Panc1 (cell line): ENCODE results near the gene FCHSD2. TPM values are rescaled to one million over a fixed set of nuclear protein-coding genes. Genes with fewer than 3 reads are reported as not detected.

Experiments
- ATAC-seq: fragments of 200-7000 bp; cut with Tn5 transposase; 2 replicates; pipeline ENCODE4 v1.9.1; 2020; ENCODE audit warnings: mild to moderate bottlenecking, moderate library complexity
- BruUV-seq: library from RNA; stranded (reverse); fragments of 400-500 nt; replicated peaks from 2 replicates; lab custom pipeline; 2021; lab: Mats Ljungman, UMichigan
- CTCF ChIA-PET: fragments of 300-600 bp; sonication (Branson Sonifier 250); formaldehyde crosslinking; loops from one replicate; lab custom pipeline; 2022; ENCODE audit warnings: antibody characterized with exemption; lab: Charles Lee
- POLR2A ChIA-PET: fragments of 300-600 bp; sonication (Branson Sonifier 250); formaldehyde crosslinking; loops from one replicate; lab custom pipeline; 2022; ENCODE audit warnings: antibody characterized with exemption; lab: Charles Lee
- DNase-seq: peaks from one replicate; pipeline ENCODE4 v3.0.0-alpha.2; 2010; ENCODE audit warnings: low read depth, low spot score
- H3K27ac ChIP-seq: 2 replicates; pipeline ENCODE4 v1.5.1; 2011; ENCODE audit warnings: mild to moderate bottlenecking, low read length, inconsistent platforms
- H3K27me3 ChIP-seq: fragments of 200-500 bp; sonication (Bioruptor generic); 2 replicates; pipeline ENCODE4 v1.6.0; 2014; ENCODE audit warnings: low read length, inconsistent platforms; ENCODE audit not compliant: control insufficient read depth, insufficient read depth
- H3K36me3 ChIP-seq: fragments of 200-500 bp; sonication (Bioruptor generic); 2 replicates; pipeline ENCODE4 v1.5.1; 2014; ENCODE audit warnings: inconsistent platforms, mild to moderate bottlenecking, low read length, moderate library complexity; ENCODE audit not compliant: control insufficient read depth, insufficient read depth
- H3K4me1 ChIP-seq: 2 replicates; pipeline ENCODE4 v1.5.1; 2011; ENCODE audit warnings: inconsistent platforms, mild to moderate bottlenecking, low read length, moderate library complexity; ENCODE audit not compliant: control insufficient read depth, insufficient read depth
- H3K4me3 ChIP-seq, 2 experiments: 2 replicates each; pipeline ENCODE4 v1.5.1; 2011 to 2012; ENCODE audit warnings: low read depth in 2 of 2, low read length in 2 of 2, mild to moderate bottlenecking in 2 of 2, inconsistent platforms in 1 of 2, moderate library complexity in 1 of 2
- H3K9me3 ChIP-seq: fragments of 200-500 bp; sonication (Bioruptor generic); 2 replicates; pipeline ENCODE4 v1.5.1; 2014; ENCODE audit warnings: low read depth, mild to moderate bottlenecking, inconsistent platforms, low read length, moderate library complexity; ENCODE audit not compliant: control insufficient read depth, insufficient read depth
- POLR2AphosphoS5 ChIP-seq: IDR thresholded peaks from 2 replicates; pipeline ENCODE4 v1.6.1; 2012; ENCODE audit warnings: mild to moderate bottlenecking, low read depth, low read length, moderate library complexity
- SIN3A ChIP-seq: IDR thresholded peaks from 2 replicates; pipeline ENCODE4 v1.6.1; 2012; ENCODE audit warnings: low read depth, mild to moderate bottlenecking, low read length, moderate library complexity, borderline replicate concordance; ENCODE audit not compliant: insufficient read depth
- TCF7L2 ChIP-seq: IDR thresholded peaks from 2 replicates; pipeline ENCODE4 v1.6.1; 2011; ENCODE audit warnings: mild to moderate bottlenecking, low read depth, low read length, inconsistent platforms
- in situ Hi-C: cut with HindIII; loops from 2 replicates; pipeline ENCODE4 v1.10.0; 2016; ENCODE audit warnings: low sequenced_read_pairs, low pct_unique_long_range_greater_than_20kb
- intact Hi-C: fragments of 100-400 bp; cut with micrococcal nuclease; formaldehyde crosslinking; loops from one replicate; pipeline ENCODE4 v1.10.0; 2022; ENCODE audit not compliant: unreplicated experiment
- total RNA-seq: library from RNA; stranded (reverse); gene quantifications from one replicate; pipeline ENCODE4 v1.2.1, GENCODE V29; 2021; ENCODE audit not compliant: unreplicated experiment
- TF ChIP-seq, protein P1 (sequence below): fragments of 450-650 bp; IDR thresholded peaks from 2 replicates; pipeline ENCODE4 v1.5.1; 2017; ENCODE audit warnings: mild to moderate bottlenecking
- TF ChIP-seq, protein P2 (sequence below), 2 experiments: IDR thresholded peaks; 2 replicates each; pipeline ENCODE4 v1.6.1; 2011 to 2012; ENCODE audit warnings: low read depth in 2 of 2, control low read depth in 1 of 2, low read length in 1 of 2, mild to moderate bottlenecking in 1 of 2, moderate library complexity in 1 of 2; ENCODE audit not compliant: insufficient read depth in 1 of 2

FCHSD2 gene
- total RNA-seq, 1 experiment from 2014 or later: 31.8 TPM

GRCh38 chr11:72842653-72843330 is 299.3 kb downstream of the FCHSD2 start:
- H3K27ac ChIP-seq: no peak overlapping the region
- BruUV-seq: no TSS peak
- ChIA-PET POLR2A (no interaction called here), CTCF (no interaction called here)
- no peak for DNase-seq
- H3K9me3 ChIP-seq: no peaks in the 10 kb centered on the region
- H3K4me3 ChIP-seq: no peak overlapping the region
- no peaks in the 10 kb centered on the region for H3K4me1 ChIP-seq
- H3K27me3 ChIP-seq: no peaks in the 10 kb centered on the region
- intact Hi-C loops: no loop called here
- no peak for ATAC-seq
- no peaks in the 10 kb centered on the region for H3K36me3 ChIP-seq
- in situ Hi-C loops: no loop called here
- TF ChIP-seq, protein P1, sequence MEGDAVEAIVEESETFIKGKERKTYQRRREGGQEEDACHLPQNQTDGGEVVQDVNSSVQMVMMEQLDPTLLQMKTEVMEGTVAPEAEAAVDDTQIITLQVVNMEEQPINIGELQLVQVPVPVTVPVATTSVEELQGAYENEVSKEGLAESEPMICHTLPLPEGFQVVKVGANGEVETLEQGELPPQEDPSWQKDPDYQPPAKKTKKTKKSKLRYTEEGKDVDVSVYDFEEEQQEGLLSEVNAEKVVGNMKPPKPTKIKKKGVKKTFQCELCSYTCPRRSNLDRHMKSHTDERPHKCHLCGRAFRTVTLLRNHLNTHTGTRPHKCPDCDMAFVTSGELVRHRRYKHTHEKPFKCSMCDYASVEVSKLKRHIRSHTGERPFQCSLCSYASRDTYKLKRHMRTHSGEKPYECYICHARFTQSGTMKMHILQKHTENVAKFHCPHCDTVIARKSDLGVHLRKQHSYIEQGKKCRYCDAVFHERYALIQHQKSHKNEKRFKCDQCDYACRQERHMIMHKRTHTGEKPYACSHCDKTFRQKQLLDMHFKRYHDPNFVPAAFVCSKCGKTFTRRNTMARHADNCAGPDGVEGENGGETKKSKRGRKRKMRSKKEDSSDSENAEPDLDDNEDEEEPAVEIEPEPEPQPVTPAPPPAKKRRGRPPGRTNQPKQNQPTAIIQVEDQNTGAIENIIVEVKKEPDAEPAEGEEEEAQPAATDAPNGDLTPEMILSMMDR: no peak

GRCh38 chr11:72842126-72842525 is 300.0 kb downstream of the FCHSD2 start:
- no peak for TF ChIP-seq SIN3A
- TF ChIP-seq, protein P1: no peak
- TF ChIP-seq TCF7L2: no peak
- TF ChIP-seq, protein P2, sequence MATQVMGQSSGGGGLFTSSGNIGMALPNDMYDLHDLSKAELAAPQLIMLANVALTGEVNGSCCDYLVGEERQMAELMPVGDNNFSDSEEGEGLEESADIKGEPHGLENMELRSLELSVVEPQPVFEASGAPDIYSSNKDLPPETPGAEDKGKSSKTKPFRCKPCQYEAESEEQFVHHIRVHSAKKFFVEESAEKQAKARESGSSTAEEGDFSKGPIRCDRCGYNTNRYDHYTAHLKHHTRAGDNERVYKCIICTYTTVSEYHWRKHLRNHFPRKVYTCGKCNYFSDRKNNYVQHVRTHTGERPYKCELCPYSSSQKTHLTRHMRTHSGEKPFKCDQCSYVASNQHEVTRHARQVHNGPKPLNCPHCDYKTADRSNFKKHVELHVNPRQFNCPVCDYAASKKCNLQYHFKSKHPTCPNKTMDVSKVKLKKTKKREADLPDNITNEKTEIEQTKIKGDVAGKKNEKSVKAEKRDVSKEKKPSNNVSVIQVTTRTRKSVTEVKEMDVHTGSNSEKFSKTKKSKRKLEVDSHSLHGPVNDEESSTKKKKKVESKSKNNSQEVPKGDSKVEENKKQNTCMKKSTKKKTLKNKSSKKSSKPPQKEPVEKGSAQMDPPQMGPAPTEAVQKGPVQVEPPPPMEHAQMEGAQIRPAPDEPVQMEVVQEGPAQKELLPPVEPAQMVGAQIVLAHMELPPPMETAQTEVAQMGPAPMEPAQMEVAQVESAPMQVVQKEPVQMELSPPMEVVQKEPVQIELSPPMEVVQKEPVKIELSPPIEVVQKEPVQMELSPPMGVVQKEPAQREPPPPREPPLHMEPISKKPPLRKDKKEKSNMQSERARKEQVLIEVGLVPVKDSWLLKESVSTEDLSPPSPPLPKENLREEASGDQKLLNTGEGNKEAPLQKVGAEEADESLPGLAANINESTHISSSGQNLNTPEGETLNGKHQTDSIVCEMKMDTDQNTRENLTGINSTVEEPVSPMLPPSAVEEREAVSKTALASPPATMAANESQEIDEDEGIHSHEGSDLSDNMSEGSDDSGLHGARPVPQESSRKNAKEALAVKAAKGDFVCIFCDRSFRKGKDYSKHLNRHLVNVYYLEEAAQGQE (IDR thresholded peaks at IDR 0.05; ENCODE audit: insufficient read depth in 1 of 2, low read depth in 2 of 2, low read length in 1 of 2): no peak
- no peak for TF ChIP-seq POLR2AphosphoS5
- intact Hi-C loops (no loop called here), in situ Hi-C loops (no loop called here)
- ATAC-seq (no peak), DNase-seq (no peak)
- ChIA-PET CTCF (no interaction called here), POLR2A (no interaction called here)
- no peaks in the 10 kb centered on the region for H3K4me1 ChIP-seq
- H3K4me3 ChIP-seq: no peak overlapping the region
- BruUV-seq: no TSS peak
- no peak overlapping the region for H3K27ac ChIP-seq
- no peaks in the 10 kb centered on the region for H3K36me3 ChIP-seq
- no peaks in the 10 kb centered on the region for H3K9me3 ChIP-seq
- no peaks in the 10 kb centered on the region for H3K27me3 ChIP-seq
